Neural cell (in vitro differentiated cells): Measurements from ENCODE around the gene SBK1. TPM values are rescaled to one million over a fixed set of nuclear protein-coding genes. Genes with fewer than 3 reads are reported as not detected.

Source experiments
- H2AFZ ChIP-seq: fragments of 200-600, 300-800 bp; sonication (generic), shearing (Covaris generic); 2 replicates; pipeline ENCODE4 v1.6.0; 2014; ENCODE audit warnings: low read depth, mild to moderate bottlenecking, antibody characterized with exemption, low read length, moderate library complexity
- H3F3A ChIP-seq: fragments of 200-600 bp; shearing (Covaris generic); 2 replicates; pipeline ENCODE4 v1.6.1; 2016; ENCODE audit warnings: mild to moderate bottlenecking, moderate library complexity, mixed read lengths, antibody characterized with exemption, low read length; ENCODE audit not compliant: insufficient read depth, poor library complexity, severe bottlenecking
- H3K27ac ChIP-seq: fragments of 200-600, 300-800 bp; sonication (generic), shearing (Covaris generic); 2 replicates; pipeline ENCODE4 v1.5.1; 2014; ENCODE audit warnings: mild to moderate bottlenecking, low read length, moderate library complexity
- H3K27me3 ChIP-seq: fragments of 300-800, 200-600 bp; sonication (generic), shearing (Covaris generic); 2 replicates; pipeline ENCODE4 v1.6.0; 2014; ENCODE audit warnings: mild to moderate bottlenecking, low read depth, low read length, moderate library complexity; ENCODE audit not compliant: insufficient read depth
- H3K36me3 ChIP-seq: fragments of 300-800, 200-600 bp; sonication (generic), shearing (Covaris generic); 2 replicates; pipeline ENCODE4 v1.5.1; 2014; ENCODE audit warnings: mild to moderate bottlenecking, antibody characterized with exemption, low read length, moderate library complexity; ENCODE audit not compliant: insufficient read depth
- H3K4me2 ChIP-seq: fragments of 300-800, 200-600 bp; sonication (generic), shearing (Covaris generic); 2 replicates; pipeline ENCODE4 v1.6.0; 2014; ENCODE audit warnings: mild to moderate bottlenecking, low read length
- H3K4me3 ChIP-seq: fragments of 300-800, 200-600 bp; sonication (generic), shearing (Covaris generic); 2 replicates; pipeline ENCODE4 v1.5.1; 2014; ENCODE audit warnings: mild to moderate bottlenecking, low read length, moderate library complexity
- H3K79me2 ChIP-seq: fragments of 200-600 bp; shearing (Covaris generic); replicated peaks from 2 replicates; pipeline ENCODE4 v1.6.0; 2014; ENCODE audit warnings: mild to moderate bottlenecking, low read length, moderate library complexity; ENCODE audit not compliant: insufficient read depth
- H3K9ac ChIP-seq: fragments of 300-800, 200-600 bp; sonication (generic), shearing (Covaris generic); 2 replicates; pipeline ENCODE4 v1.6.1; 2016; ENCODE audit warnings: mild to moderate bottlenecking, low read length, mixed read lengths
- H3K9me2 ChIP-seq: fragments of 200-600 bp; shearing (Covaris generic); 2 replicates; pipeline ENCODE4 v1.6.1; 2016; ENCODE audit warnings: mild to moderate bottlenecking, low read length, mixed read lengths; ENCODE audit not compliant: insufficient read depth
- H3K9me3 ChIP-seq: fragments of 200-600, 300-800 bp; sonication (generic), shearing (Covaris generic); 2 replicates; pipeline ENCODE4 v1.6.1; 2016; ENCODE audit warnings: mild to moderate bottlenecking, mixed run types, low read length, moderate library complexity, mixed read lengths
- H4K20me1 ChIP-seq: fragments of 200-600 bp; shearing (Covaris generic); 2 replicates; pipeline ENCODE4 v1.6.1; 2016; ENCODE audit warnings: mild to moderate bottlenecking, mixed run types; ENCODE audit not compliant: insufficient read depth
- EP300 ChIP-seq: fragments of 450-650 bp; conservative IDR thresholded peaks from 2 replicates; pipeline ENCODE4 v1.6.1; 2014; ENCODE audit warnings: antibody characterized with exemption, mild to moderate bottlenecking, moderate library complexity; ENCODE audit not compliant: poor library complexity, severe bottlenecking
- EZH2 ChIP-seq: fragments of 200-600, 300-800 bp; shearing (Covaris generic), sonication (generic); IDR thresholded peaks from 2 replicates; pipeline ENCODE4 v1.6.1; 2014; ENCODE audit warnings: antibody characterized with exemption, low read length, borderline replicate concordance, mild to moderate bottlenecking; ENCODE audit not compliant: insufficient read depth, poor library complexity, severe bottlenecking
- MXI1 ChIP-seq: fragments of 450-650 bp; conservative IDR thresholded peaks from 2 replicates; pipeline ENCODE4 v1.6.1; 2014; ENCODE audit warnings: antibody characterized with exemption, mild to moderate bottlenecking; ENCODE audit not compliant: poor library complexity, severe bottlenecking
- POLR2AphosphoS5 ChIP-seq: IDR thresholded peaks from 2 replicates; pipeline ENCODE4 v1.6.1; 2012
- SMC3 ChIP-seq: fragments of 450-650 bp; conservative IDR thresholded peaks from 2 replicates; pipeline ENCODE4 v1.6.1; 2014; ENCODE audit warnings: antibody characterized with exemption, mild to moderate bottlenecking, moderate library complexity; ENCODE audit not compliant: poor library complexity
- TAF1 ChIP-seq: IDR thresholded peaks from 2 replicates; pipeline ENCODE4 v1.6.1; 2012; ENCODE audit warnings: low read depth
- polyA plus RNA-seq: library from polyadenylated mRNA; depleted of rRNA; stranded (reverse); fragments of >200 nt; gene quantifications from 2 replicates; pipeline ENCODE4 v1.2.3, GENCODE V29; 2014
- TF ChIP-seq, protein P1 (sequence below): fragments of 450-650 bp; IDR thresholded peaks from 2 replicates; pipeline ENCODE4 v1.5.1; 2014; ENCODE audit warnings: antibody characterized with exemption, mild to moderate bottlenecking, moderate library complexity; ENCODE audit not compliant: poor library complexity, severe bottlenecking

Gene SBK1
- polyA plus RNA-seq, 1 donor from 2014 or later: 18.2 TPM

DNA sequence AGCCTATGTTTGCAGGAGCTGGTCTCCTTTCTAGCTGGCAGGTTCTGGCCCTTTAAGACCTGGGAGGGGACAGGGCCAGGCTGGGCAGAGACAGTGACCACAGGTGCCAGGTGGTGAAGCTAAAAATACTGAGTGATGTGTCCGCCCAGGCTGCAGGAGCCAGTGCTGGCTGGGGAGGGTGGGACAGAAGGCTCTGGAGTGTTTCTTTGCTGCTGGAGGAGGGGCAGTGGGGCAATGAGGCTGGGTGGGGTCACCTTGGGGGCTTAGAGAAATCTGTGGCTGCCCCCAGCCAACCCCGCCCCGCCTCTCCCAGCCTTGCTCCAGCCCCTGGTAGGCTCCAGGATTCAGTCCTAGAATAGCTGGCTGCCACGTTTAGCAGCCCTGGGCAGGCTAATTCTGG lies 30.4 kb upstream of the SBK1 start:
- H2AFZ ChIP-seq: no peak overlapping the region
- no peaks in the 10 kb centered on the region for H3K27me3 ChIP-seq
- no peak overlapping the region for H3K4me2 ChIP-seq
- no peaks in the 10 kb centered on the region for H3K79me2 ChIP-seq
- H3K9me3 ChIP-seq: no peaks in the 10 kb centered on the region
- no peak for TF ChIP-seq SMC3
- TF ChIP-seq EP300: no peak
- no peak overlapping the region for H3K4me3 ChIP-seq
- no peak overlapping the region for H3K27ac ChIP-seq
- no peaks in the 10 kb centered on the region for H3K36me3 ChIP-seq
- no peaks in the 10 kb centered on the region for H4K20me1 ChIP-seq
- no peaks in the 10 kb centered on the region for H3F3A ChIP-seq
- H3K9ac ChIP-seq: no peak overlapping the region
- H3K9me2 ChIP-seq: no peaks in the 10 kb centered on the region

DNA sequence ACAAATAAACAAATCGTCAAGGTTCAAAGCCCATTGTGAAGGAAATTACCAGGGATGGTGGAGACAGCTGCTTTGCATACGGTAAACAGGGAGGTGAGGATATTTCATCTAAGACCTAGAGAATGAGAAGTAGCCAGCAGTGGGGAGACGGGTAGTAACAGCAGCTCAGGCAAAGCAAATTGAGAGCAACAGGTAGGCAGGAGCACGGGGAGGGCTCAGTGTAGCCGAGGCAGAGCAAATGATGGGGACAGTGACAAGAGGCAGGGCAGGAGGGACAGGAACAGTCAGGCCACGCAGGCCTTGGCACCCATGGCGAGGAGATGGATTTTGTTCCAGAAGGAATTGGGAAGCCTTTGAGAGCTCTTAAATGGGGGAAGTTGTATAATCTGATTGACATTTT lies 29.0 kb upstream of the SBK1 start:
- Histone ChIP-seq H3K36me3 (no peaks in the 10 kb centered on the region), H3K9me2 (no peaks in the 10 kb centered on the region), H3F3A (no peaks in the 10 kb centered on the region), H3K4me2 (no peak overlapping the region), H3K9me3 (no peaks in the 10 kb centered on the region), H4K20me1 (no peaks in the 10 kb centered on the region), H3K4me3 (no peak overlapping the region), H3K79me2 (no peaks in the 10 kb centered on the region), H3K9ac (no peak overlapping the region), H3K27me3 (no peaks in the 10 kb centered on the region), H3K27ac (no peak overlapping the region), H2AFZ (no peak overlapping the region)
- TF ChIP-seq EZH2: no peak
- TF ChIP-seq POLR2AphosphoS5: no peak
- TF ChIP-seq, protein P1, sequence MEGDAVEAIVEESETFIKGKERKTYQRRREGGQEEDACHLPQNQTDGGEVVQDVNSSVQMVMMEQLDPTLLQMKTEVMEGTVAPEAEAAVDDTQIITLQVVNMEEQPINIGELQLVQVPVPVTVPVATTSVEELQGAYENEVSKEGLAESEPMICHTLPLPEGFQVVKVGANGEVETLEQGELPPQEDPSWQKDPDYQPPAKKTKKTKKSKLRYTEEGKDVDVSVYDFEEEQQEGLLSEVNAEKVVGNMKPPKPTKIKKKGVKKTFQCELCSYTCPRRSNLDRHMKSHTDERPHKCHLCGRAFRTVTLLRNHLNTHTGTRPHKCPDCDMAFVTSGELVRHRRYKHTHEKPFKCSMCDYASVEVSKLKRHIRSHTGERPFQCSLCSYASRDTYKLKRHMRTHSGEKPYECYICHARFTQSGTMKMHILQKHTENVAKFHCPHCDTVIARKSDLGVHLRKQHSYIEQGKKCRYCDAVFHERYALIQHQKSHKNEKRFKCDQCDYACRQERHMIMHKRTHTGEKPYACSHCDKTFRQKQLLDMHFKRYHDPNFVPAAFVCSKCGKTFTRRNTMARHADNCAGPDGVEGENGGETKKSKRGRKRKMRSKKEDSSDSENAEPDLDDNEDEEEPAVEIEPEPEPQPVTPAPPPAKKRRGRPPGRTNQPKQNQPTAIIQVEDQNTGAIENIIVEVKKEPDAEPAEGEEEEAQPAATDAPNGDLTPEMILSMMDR: no peak
- no peak for TF ChIP-seq EP300

DNA sequence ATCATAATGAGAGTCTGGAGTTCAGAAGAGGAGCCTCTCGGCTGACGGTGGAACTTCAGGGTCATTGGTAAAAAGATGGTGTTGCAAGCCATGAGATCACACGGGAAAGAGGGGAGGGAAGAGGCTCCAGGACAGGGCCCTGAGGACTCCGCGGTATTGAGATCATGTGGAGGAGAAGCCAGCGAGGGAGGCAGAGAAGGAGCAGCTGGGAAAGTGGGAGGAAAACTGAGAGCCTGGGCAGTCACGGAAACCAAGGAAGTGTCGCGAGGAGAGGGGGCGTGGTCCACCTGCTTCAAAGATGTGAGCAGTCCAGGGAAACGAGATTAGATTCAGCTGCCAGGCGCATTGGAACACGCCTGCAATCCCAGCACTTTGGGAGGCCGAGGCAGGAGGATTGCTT lies 27.7 kb upstream of the SBK1 start:
- H3K27me3 ChIP-seq: no peaks in the 10 kb centered on the region
- H3K36me3 ChIP-seq: no peaks in the 10 kb centered on the region
- H3K9me2 ChIP-seq: no peaks in the 10 kb centered on the region
- TF ChIP-seq SMC3: no peak
- TF ChIP-seq, protein P1: no peak
- no peak for TF ChIP-seq MXI1
- TF ChIP-seq POLR2AphosphoS5: no peak
- TF ChIP-seq TAF1: no peak
- TF ChIP-seq EP300: no peak
- H3K27ac ChIP-seq: no peak overlapping the region
- H2AFZ ChIP-seq: no peak overlapping the region
- no peak overlapping the region for H3K4me2 ChIP-seq
- H3F3A ChIP-seq: no peaks in the 10 kb centered on the region
- no peaks in the 10 kb centered on the region for H3K9me3 ChIP-seq
- no peak overlapping the region for H3K9ac ChIP-seq
- no peaks in the 10 kb centered on the region for H4K20me1 ChIP-seq
- no peak overlapping the region for H3K4me3 ChIP-seq
- no peaks in the 10 kb centered on the region for H3K79me2 ChIP-seq
